ENCODE measurements around the gene ATG4B. TPM values are rescaled to one million over a fixed set of nuclear protein-coding genes. Genes with fewer than 3 reads are reported as not detected.

The ATG4B gene
- total and polyA plus RNA-seq, 2 donors (not counting 3 experiments of a cell fraction or from before 2014, with no cell fraction given), result 83.6 to 113 TPM

GRCh38 chr2:241654551-241654950 lies 17.1 kb downstream of the ATG4B start:
- dilution Hi-C loops (cut with MboI; ENCODE audit: extremely low pct_ligation_motif_present, low sequenced_read_pairs), result no loop called here

More at GRCh38 chr2:241654551-241654950, 17.1 kb downstream of the ATG4B start:
- Histone ChIP-seq H3K9me1 (replicated peaks; ENCODE audit: control insufficient read depth, extremely low read depth, insufficient read depth, low read length) (no peaks in the 10 kb centered on the region), H3K4me2 (ENCODE audit: insufficient read depth, low read length) (no peak overlapping the region), H3K79me2 (ENCODE audit: control insufficient read depth, insufficient read depth, low read length) (peaks cover 8% of the 10 kb centered on the region), H3K27me3 (ENCODE audit: control insufficient read depth in 2 of 2, insufficient read depth in 2 of 2, low read length in 2 of 2) (no peaks in the 10 kb centered on the region), H2AFZ (ENCODE audit: low read depth, low read length) (no peak overlapping the region), H3K4me1 (ENCODE audit: control insufficient read depth, extremely low read depth, insufficient read depth, low read length) (no peaks in the 10 kb centered on the region), H3K9ac (replicated peaks; ENCODE audit: extremely low read depth, insufficient read depth, low read length) (no peak overlapping the region), H3K9me3 (replicated peaks; ENCODE audit: control insufficient read depth, insufficient read depth, low read length) (no peaks in the 10 kb centered on the region), H3K27ac (ENCODE audit: insufficient read depth, low read depth, low read length) (no peak overlapping the region), H3K36me3 (ENCODE audit: control insufficient read depth in 2 of 2, extremely low read depth in 1 of 2, insufficient read depth in 2 of 2, low read length in 2 of 2) (peaks cover 18 to 50% of the 10 kb centered on the region in 2 experiments), H3K4me3 (replicated peaks in 1 of 3; ENCODE audit: insufficient read depth in 1 of 3, low read depth in 1 of 3, low read length in 3 of 3) (no peak overlapping the region), H4K20me1 (replicated peaks; ENCODE audit: control insufficient read depth, extremely low read depth, insufficient read depth, low read length) (no peaks in the 10 kb centered on the region)
- DNase-seq (ENCODE audit: low read depth, low spot score), result no peak
- no peak for TF ChIP-seq MYC (IDR thresholded peaks at IDR 0.05; ENCODE audit: low read depth, low read length)
- no peak for TF ChIP-seq POLR2A (IDR thresholded peaks at IDR 0.05; ENCODE audit: low read depth, low read length)
- TF ChIP-seq CTCF (IDR thresholded peaks at IDR 0.05; ENCODE audit: extremely low read depth in 1 of 2, insufficient read depth in 1 of 2, low read depth in 1 of 2, low read length in 2 of 2), result no peak
- TF ChIP-seq POLR2AphosphoS5 (IDR thresholded peaks at IDR 0.05; ENCODE audit: insufficient read depth, low read depth, low read length), result no peak
- TF ChIP-seq EZH2 (IDR thresholded peaks at IDR 0.05; ENCODE audit: borderline replicate concordance, low read depth, low read length, severe bottlenecking), result no peak
- TF ChIP-seq JUN (IDR thresholded peaks at IDR 0.05; ENCODE audit: borderline replicate concordance, insufficient read depth, insufficient read length, low read depth), result no peak
- TF ChIP-seq FOS (IDR thresholded peaks at IDR 0.05; ENCODE audit: borderline replicate concordance, insufficient read depth, low read length), result no peak
- TF ChIP-seq MAX (IDR thresholded peaks at IDR 0.05; ENCODE audit: insufficient read depth, insufficient read length), result no peak
- no peak for TF ChIP-seq GATA2 (IDR thresholded peaks at IDR 0.05; ENCODE audit: insufficient read depth, insufficient read length, low read depth, low read length)
- FAIRE-seq, result no peak
- ChIA-PET POLR2A (no interaction called here), CTCF (no interaction called here)
- no TSS peak for BruUV-seq (replicated peaks)
- intact Hi-C loops (cut with micrococcal nuclease), result no loop called here
